GM12878 (cell line): Measurements from ENCODE around the gene CRIM1. TPM values are rescaled to one million over a fixed set of nuclear protein-coding genes. Genes with fewer than 3 reads are reported as not detected.

Experiments used
- ATAC-seq: fragments of 200-7000 bp; cut with Tn5 transposase; 3 replicates; pipeline ENCODE4 v1.9.1; 2020; ENCODE audit warnings: mild to moderate bottlenecking, moderate library complexity
- BruUV-seq: library from RNA; stranded (reverse); fragments of 400-500 nt; replicated peaks from 2 replicates; lab custom pipeline; 2021; lab: Mats Ljungman, UMichigan
- CTCF ChIA-PET: fragments of 300-600 bp; sonication (Branson Sonifier 250); formaldehyde crosslinking; extraction: SDS; loops from one replicate; lab custom pipeline; 2021; ENCODE audit warnings: inconsistent platforms; lab: Yijun Ruan, JAX
- POLR2A ChIA-PET: fragments of 350-600 bp; formaldehyde crosslinking; extraction: SDS; loops from one replicate; lab custom pipeline; 2021; ENCODE audit warnings: inconsistent platforms; lab: Charles Lee
- RAD21 ChIA-PET: fragments of 300-600 bp; sonication (Branson Sonifier 250); formaldehyde crosslinking; loops from one replicate; lab custom pipeline; 2023; ENCODE audit warnings: antibody characterized with exemption; ENCODE audit not compliant: unreplicated experiment; lab: Charles Lee
- SMC1A ChIA-PET: fragments of 300-600 bp; sonication (Branson Sonifier 250); formaldehyde crosslinking; loops from one replicate; lab custom pipeline; 2023; ENCODE audit not compliant: unreplicated experiment, uncharacterized antibody; lab: Charles Lee
- DNase-seq: peaks from one replicate; pipeline ENCODE4 v3.0.0-alpha.2; 2011; ENCODE audit warnings: low read depth, low spot score
- FAIRE-seq: peaks from 3 replicates; lab custom pipeline; 2011; peaks lifted over from hg19 to GRCh38; lab: Jason Lieb, UNC
- H2AFZ ChIP-seq: 2 replicates; pipeline ENCODE4 v1.6.0; 2011; ENCODE audit warnings: low read depth, low read length, control low read depth; ENCODE audit not compliant: control insufficient read depth
- H3K27ac ChIP-seq: 2 replicates; pipeline ENCODE4 v1.5.1; 2011; ENCODE audit warnings: control low read depth; ENCODE audit not compliant: control insufficient read depth, insufficient read depth
- H3K27me3 ChIP-seq, 2 experiments: replicated peaks in 1 of 2; 2 replicates each; pipeline versions ENCODE4 v1.6.0 to v1.6.1; 2011; ENCODE audit warnings: low read length in 1 of 2; ENCODE audit not compliant: control insufficient read depth in 2 of 2, insufficient read depth in 2 of 2
- H3K36me3 ChIP-seq, 2 experiments: 2 replicates each; pipeline ENCODE4 v1.5.1; 2011; ENCODE audit warnings: low read length in 1 of 2; ENCODE audit not compliant: control insufficient read depth in 2 of 2, insufficient read depth in 2 of 2
- H3K4me1 ChIP-seq: 2 replicates; pipeline ENCODE4 v1.6.1; 2011; ENCODE audit warnings: mild to moderate bottlenecking, low read length, moderate library complexity, mixed read lengths; ENCODE audit not compliant: control insufficient read depth, insufficient read depth
- H3K4me2 ChIP-seq: 2 replicates; pipeline ENCODE4 v1.6.0; 2011; ENCODE audit warnings: control low read depth; ENCODE audit not compliant: control insufficient read depth, insufficient read depth
- H3K4me3 ChIP-seq: fragments of 200-600 bp; sonication (generic); 2 replicates; pipeline ENCODE4 v1.5.1; 2016
- H3K79me2 ChIP-seq: 2 replicates; pipeline ENCODE4 v1.6.0; 2011; ENCODE audit warnings: low read length; ENCODE audit not compliant: control insufficient read depth, insufficient read depth
- H3K9ac ChIP-seq: 2 replicates; pipeline ENCODE4 v1.8.0; 2011; ENCODE audit warnings: low read length, control low read depth, mixed read lengths; ENCODE audit not compliant: control insufficient read depth, insufficient read depth
- H3K9me3 ChIP-seq: replicated peaks from 3 replicates; pipeline ENCODE4 v1.5.1; 2011; ENCODE audit warnings: mild to moderate bottlenecking, low read length; ENCODE audit not compliant: control insufficient read depth, insufficient read depth
- H4K20me1 ChIP-seq: 2 replicates; pipeline ENCODE4 v1.6.0; 2011; ENCODE audit not compliant: control insufficient read depth, insufficient read depth
- BMI1 ChIP-seq: fragments of 450-650 bp; IDR thresholded peaks from 2 replicates; pipeline ENCODE4 v1.6.1; 2016; ENCODE audit warnings: mild to moderate bottlenecking, moderate library complexity, borderline replicate concordance
- EED ChIP-seq: sonication (generic); IDR thresholded peaks from 2 replicates; pipeline ENCODE4 v1.6.1; 2016; ENCODE audit warnings: antibody characterized with exemption, low read depth
- EGR1 ChIP-seq, 2 experiments: IDR thresholded peaks; 1 replicate in 1 of 2; 2 replicates in 1 of 2; pipeline ENCODE4 v1.6.1; 2011 to 2012; ENCODE audit warnings: low read depth in 2 of 2, low read length in 2 of 2, borderline replicate concordance in 1 of 2, mild to moderate bottlenecking in 1 of 2, moderate library complexity in 1 of 2
- ELK1 ChIP-seq: IDR thresholded peaks from 2 replicates; pipeline ENCODE4 v1.6.1; 2012; ENCODE audit warnings: low read depth, low read length, improper control_type of control experiment
- ESRRA ChIP-seq: IDR thresholded peaks from 2 replicates; pipeline ENCODE4 v1.6.1; 2012; ENCODE audit warnings: mild to moderate bottlenecking, low read length, improper control_type of control experiment
- EZH2 ChIP-seq: IDR thresholded peaks from 2 replicates; pipeline ENCODE4 v1.6.1; 2012; ENCODE audit warnings: low read depth, mild to moderate bottlenecking, control low read depth, inconsistent platforms, low read length, borderline replicate concordance; ENCODE audit not compliant: control insufficient read depth
- HSF1 ChIP-seq: fragments of 150-350 bp; IDR thresholded peaks from 2 replicates; pipeline ENCODE4 v1.6.1; 2014; ENCODE audit warnings: mild to moderate bottlenecking, low read depth, low read length
- MLLT1 ChIP-seq: fragments of 450-650 bp; IDR thresholded peaks from 2 replicates; pipeline ENCODE4 v1.6.1; 2016; ENCODE audit warnings: mild to moderate bottlenecking
- NFXL1 ChIP-seq: fragments of 450-650 bp; IDR thresholded peaks from 2 replicates; pipeline ENCODE4 v1.6.1; 2017; ENCODE audit warnings: antibody characterized with exemption, mild to moderate bottlenecking, borderline replicate concordance
- NRF1 ChIP-seq: conservative IDR thresholded peaks from 2 replicates; pipeline ENCODE4 v1.6.1; 2011; ENCODE audit warnings: mild to moderate bottlenecking, low read depth, low read length, improper control_type of control experiment
- RAD21 ChIP-seq: IDR thresholded peaks from 2 replicates; pipeline ENCODE4 v1.6.1; 2011; ENCODE audit warnings: mild to moderate bottlenecking, low read depth, low read length, moderate library complexity; ENCODE audit not compliant: insufficient read depth
- RELB ChIP-seq: fragments of 450-650 bp; IDR thresholded peaks from 2 replicates; pipeline ENCODE4 v1.6.1; 2017; ENCODE audit warnings: low read depth, mild to moderate bottlenecking, moderate library complexity
- SKIL ChIP-seq: fragments of 450-650 bp; IDR thresholded peaks from 2 replicates; pipeline ENCODE4 v1.6.1; 2017; ENCODE audit warnings: mild to moderate bottlenecking, low read depth, inconsistent platforms; ENCODE audit not compliant: poor library complexity, severe bottlenecking
- SUZ12 ChIP-seq: fragments of 200-600 bp; sonication (generic); IDR thresholded peaks from one replicate; pipeline ENCODE4 v1.6.1; 2018; ENCODE audit warnings: antibody characterized with exemption, mild to moderate bottlenecking; ENCODE audit not compliant: unreplicated experiment
- YY1 ChIP-seq: IDR thresholded peaks from 2 replicates; pipeline ENCODE4 v1.6.1; 2011; ENCODE audit warnings: low read depth, mild to moderate bottlenecking, low read length
- ZNF207 ChIP-seq: fragments of 450-650 bp; IDR thresholded peaks from 2 replicates; pipeline ENCODE4 v1.6.1; 2014; ENCODE audit warnings: antibody characterized with exemption, mild to moderate bottlenecking, borderline replicate concordance
- ZZZ3 ChIP-seq: IDR thresholded peaks from 2 replicates; pipeline ENCODE4 v1.6.1; 2011; ENCODE audit warnings: low read depth; ENCODE audit not compliant: control insufficient read depth, insufficient read length
- WGBS: methylation state at CpG from one replicate; pipeline ENCODE4 v1.1.6; 2016; ENCODE audit warnings: low lambda C conversion rate; ENCODE audit not compliant: insufficient replicate concordance, insufficient coverage; ENCODE audit errors: missing lambda C conversion rate; 5-methylcytosine and 5-hydroxymethylcytosine counted together
- in situ Hi-C: fragments of 300-500 bp; cut with MboI; formaldehyde crosslinking; loops from 9 replicates; pipeline ENCODE4 v1.14.3; 2018; ENCODE audit warnings: mixed read lengths
- intact Hi-C: fragments of 100-400 bp; cut with micrococcal nuclease; formaldehyde crosslinking; loops from one replicate; pipeline ENCODE4 v1.14.2; 2022; ENCODE audit not compliant: unreplicated experiment
- polyA plus RNA-seq, 11 experiments: library from polyadenylated mRNA; depleted of rRNA in 4 of 11; unstranded in 6 of 11; stranded (reverse) in 5 of 11; fragments of >200 nt; fragmentation: Nextera tagmentation in 4 of 11; fragmentation: Illumina TruSeq in 1 of 11; extraction: Ambion mirVana in 4 of 11; extraction: Trizol in 1 of 11; gene quantifications; 1 replicate in 1 of 11; 2 replicates in 10 of 11; pipeline versions ENCODE4 v1.2.1 to v1.2.3, GENCODE V29; 2011 to 2016; ENCODE audit warnings: inconsistent platforms in 2 of 11, missing spikeins in 2 of 11, low read depth in 1 of 11
- total RNA-seq, 4 experiments: library from RNA; depleted of rRNA in 3 of 4; stranded (reverse); fragments of >200 nt in 3 of 4; fragmentation: Illumina TruSeq in 1 of 4; extraction: Trizol in 1 of 4; gene quantifications; 2 replicates each; pipeline versions ENCODE4 v1.2.1 to v1.2.3, GENCODE V29; 2013 to 2021

The CRIM1 gene
- total and polyA plus RNA-seq, 10 of the 15 experiments (the other 5 are each of a cell fraction or from before 2014, with no cell fraction given): 0.42 to 7.4 (median 3.1) TPM

GRCh38 chr2:36374585-36374984, 19.0 kb downstream of the CRIM1 start:
- Histone ChIP-seq H4K20me1 (no peaks in the 10 kb centered on the region), H2AFZ (no peak overlapping the region), H3K27ac (no peak overlapping the region), H3K4me1 (no peaks in the 10 kb centered on the region), H3K4me3 (no peak overlapping the region), H3K36me3 (no peaks in the 10 kb centered on the region), H3K79me2 (no peaks in the 10 kb centered on the region), H3K9ac (no peak overlapping the region), H3K4me2 (no peak overlapping the region), H3K9me3 (no peaks in the 10 kb centered on the region), H3K27me3 (no peaks in the 10 kb centered on the region; a peak in 1 of 4 replicates)
- ChIA-PET RAD21 (no interaction called here), CTCF (no interaction called here), SMC1A (interaction anchor here (0.6 to 1.9 kb wide), 2 partner anchors 20 to 66 kb away, joined by 3 to 5 read pairs; no protein-coding TSS in a partner anchor), POLR2A (no interaction called here)
- WGBS: 34% methylated on average over 3 of the region's 3 CpGs
- BruUV-seq: no TSS peak
- intact Hi-C loops: no loop called here
- no peak for DNase-seq
- no peak for ATAC-seq
- in situ Hi-C loops: no loop called here
- no peak for TF ChIP-seq EZH2
- no peak for TF ChIP-seq RAD21
- TF ChIP-seq MLLT1: no peak
- no peak for TF ChIP-seq ELK1
- no peak for TF ChIP-seq BMI1
- no peak for TF ChIP-seq SUZ12
- TF ChIP-seq ZZZ3: no peak
- no peak for TF ChIP-seq RELB
- no peak for TF ChIP-seq ZNF207
- no peak for TF ChIP-seq NFXL1
- TF ChIP-seq EGR1 (IDR thresholded peaks at IDR 0.05; ENCODE audit: borderline replicate concordance in 1 of 2, low read depth in 2 of 2, low read length in 2 of 2): no peak
- no peak for TF ChIP-seq YY1
- TF ChIP-seq EED: no peak
- no peak for TF ChIP-seq HSF1
- TF ChIP-seq SKIL: no peak
- TF ChIP-seq ESRRA: no peak
- no peak for TF ChIP-seq NRF1
- FAIRE-seq: no peak
